ENCODE results near the gene USP37. TPM values are rescaled to one million over a fixed set of nuclear protein-coding genes. Genes with fewer than 3 reads are reported as not detected.

USP37 gene
- total and polyA plus RNA-seq, 2 of the 13 experiments (the other 11 are each of a cell fraction or from before 2014, with no cell fraction given): 6.5 to 30.6 TPM

DNA sequence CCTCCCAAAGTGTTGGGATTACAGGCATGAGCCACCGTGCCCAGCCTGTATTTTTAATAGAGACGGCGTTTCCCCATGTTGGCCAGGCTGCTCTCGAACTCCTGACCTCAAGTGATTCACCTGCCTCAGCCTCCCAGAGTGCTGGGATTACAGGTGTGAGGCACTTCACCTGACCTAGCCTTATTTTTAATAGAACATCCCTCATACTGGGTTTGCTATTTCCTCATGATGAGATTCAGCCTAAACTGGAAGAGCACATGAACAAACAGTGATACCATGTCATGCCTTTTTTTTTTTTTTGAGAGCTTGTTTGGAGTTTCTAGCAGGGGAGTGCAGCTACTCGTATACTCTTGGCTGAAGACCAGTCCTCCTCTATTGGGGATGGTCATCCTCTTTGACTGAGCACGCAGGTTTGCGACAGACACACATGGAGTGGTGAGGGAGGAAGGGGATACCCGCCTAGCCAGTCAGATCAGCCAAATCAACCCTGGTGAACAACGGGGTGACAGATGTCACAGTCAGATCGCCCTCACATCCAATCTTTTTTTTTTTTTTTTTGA is 67.6 kb downstream of the USP37 start:
- FAIRE-seq (no peak), ATAC-seq (no peak)

GRCh38 chr2:218485986-218486667 is 82.0 kb downstream of the USP37 start:
- Histone ChIP-seq H3K4me3 (replicated peaks in 1 of 3; ENCODE audit: insufficient read depth in 1 of 3, low read depth in 2 of 3, low read length in 3 of 3) (no peak overlapping the region), H3K27ac (ENCODE audit: extremely low read length, insufficient read depth, low read length) (peak overlapping the region; percentile 77), H2AFZ (ENCODE audit: low read length) (no peak overlapping the region), H3K36me3 (replicated peaks in 1 of 2; ENCODE audit: control insufficient read depth in 1 of 2, insufficient read depth in 2 of 2, low read length in 2 of 2) (peaks cover 18 to 75% of the 10 kb centered on the region in 2 experiments), H4K20me1 (ENCODE audit: insufficient read depth, low read length) (no peaks in the 10 kb centered on the region), H3K4me2 (ENCODE audit: low read depth, low read length) (peak overlapping the region; percentile 43), H3K27me3 (ENCODE audit: control insufficient read depth in 1 of 2, insufficient read depth in 2 of 2, low read length in 2 of 2) (no peaks in the 10 kb centered on the region), H3K9me3 (ENCODE audit: low read length) (no peaks in the 10 kb centered on the region), H3K4me1 (ENCODE audit: insufficient read depth, low read length) (peaks cover 17% of the 10 kb centered on the region), H3K79me2 (ENCODE audit: insufficient read depth, low read length) (no peaks in the 10 kb centered on the region), H3K9ac (ENCODE audit: insufficient read depth, low read depth, low read length) (peak overlapping the region; percentile 53)
- in situ Hi-C loops (cut with HindIII; ENCODE audit: extremely low pct_ligation_motif_present, low pct_unique_long_range_greater_than_20kb) (no loop called here), intact Hi-C loops (cut with micrococcal nuclease; ENCODE audit: unreplicated experiment) (no loop called here)
- BruUV-seq (replicated peaks): no TSS peak
- ChIA-PET CTCF (ENCODE audit: low intra/inter-chr PET ratio, low total read pairs) (no interaction called here), POLR2A (interaction anchor here (1.0 to 1.1 kb wide), 2 partner anchors 67 to 86 kb away, joined by 3 to 6 read pairs; partner anchors contain the start of genes CTDSP1 and VIL1)
- FAIRE-seq: no peak
- peak; percentile 48 for DNase-seq (ENCODE audit: low spot score)
- peak; percentile 96 for ATAC-seq
- 65% methylated on average over 7 of the region's 7 CpGs for WGBS (ENCODE audit: low lambda C conversion rate)
- no peak for TF ChIP-seq FOXP1 (IDR thresholded peaks at IDR 0.05)
- TF ChIP-seq FOXP1 (CRISPR knock-in tag; IDR thresholded peaks at IDR 0.05): 0 out of 2 replicates have a peak, but pooled peaks have one; percentile 15
- TF ChIP-seq MLX (CRISPR knock-in tag; IDR thresholded peaks at IDR 0.05): no peak
- TF ChIP-seq SALL1 (CRISPR knock-in tag; IDR thresholded peaks at IDR 0.05): 0 out of 2 replicates have a peak, but pooled peaks have one; percentile 9
- peak; percentile 73 for TF ChIP-seq ASH2L (IDR thresholded peaks at IDR 0.05; ENCODE audit: insufficient read length, low read depth, low read length)
- TF ChIP-seq MZF1 (CRISPR knock-in tag; IDR thresholded peaks at IDR 0.05; ENCODE audit: borderline replicate concordance): no peak
- no peak for TF ChIP-seq HIC2 (CRISPR knock-in tag; IDR thresholded peaks at IDR 0.05; ENCODE audit: low read depth)
- no peak for TF ChIP-seq MTA3 (CRISPR knock-in tag; IDR thresholded peaks at IDR 0.05)
- no peak for TF ChIP-seq MTF1 (CRISPR knock-in tag; IDR thresholded peaks at IDR 0.05)
- no peak for TF ChIP-seq REL (CRISPR knock-in tag; conservative IDR thresholded peaks at IDR 0.05)
- no peak for TF ChIP-seq FOXJ3 (CRISPR knock-in tag; IDR thresholded peaks at IDR 0.05; ENCODE audit: borderline replicate concordance)
- peak; percentile 59 for TF ChIP-seq RFX1 (IDR thresholded peaks at IDR 0.05)
- no peak for TF ChIP-seq MIER2 (CRISPR knock-in tag; IDR thresholded peaks at IDR 0.05)
- no peak for TF ChIP-seq SOX5 (CRISPR knock-in tag; IDR thresholded peaks at IDR 0.05; ENCODE audit: borderline replicate concordance)

More for the DNA sequence above, 67.6 kb downstream of the USP37 start:
- Histone ChIP-seq H3K27ac (ENCODE audit: extremely low read length, insufficient read depth, low read length) (no peak overlapping the region), H3K4me1 (ENCODE audit: insufficient read depth, low read length) (peaks cover under 1% of the 10 kb centered on the region; the same call in 1 of the 2 replicates), H3K27me3 (ENCODE audit: control insufficient read depth in 1 of 2, insufficient read depth in 2 of 2, low read length in 2 of 2) (no peaks in the 10 kb centered on the region), H3K79me2 (ENCODE audit: insufficient read depth, low read length) (no peaks in the 10 kb centered on the region), H2AFZ (ENCODE audit: low read length) (no peak overlapping the region), H4K20me1 (ENCODE audit: insufficient read depth, low read length) (no peaks in the 10 kb centered on the region), H3K36me3 (replicated peaks in 1 of 2; ENCODE audit: control insufficient read depth in 1 of 2, insufficient read depth in 2 of 2, low read length in 2 of 2) (peaks cover 8 to 59% of the 10 kb centered on the region in 2 experiments; a peak in 4 of 5 replicates), H3K4me3 (replicated peaks in 1 of 3; ENCODE audit: insufficient read depth in 1 of 3, low read depth in 2 of 3, low read length in 3 of 3) (no peak overlapping the region), H3K9me3 (ENCODE audit: low read length) (no peaks in the 10 kb centered on the region), H3K4me2 (ENCODE audit: low read depth, low read length) (no peak overlapping the region), H3K9ac (ENCODE audit: insufficient read depth, low read depth, low read length) (no peak overlapping the region)
- POLR2A ChIA-PET: no interaction called here
- intact Hi-C loops (cut with micrococcal nuclease; ENCODE audit: unreplicated experiment) (no loop called here), in situ Hi-C loops (cut with HindIII; ENCODE audit: extremely low pct_ligation_motif_present, low pct_unique_long_range_greater_than_20kb) (no loop called here)
- CTCF ChIA-PET (ENCODE audit: low intra/inter-chr PET ratio, low total read pairs): no interaction called here
- DNase-seq (ENCODE audit: low spot score): no peak
- TF ChIP-seq ZFP82 (CRISPR knock-in tag; IDR thresholded peaks at IDR 0.05; ENCODE audit: borderline replicate concordance): no peak
- TF ChIP-seq ZNF782 (CRISPR knock-in tag; IDR thresholded peaks at IDR 0.05; ENCODE audit: borderline replicate concordance): no peak
- TF ChIP-seq TAF1 (CRISPR knock-in tag; IDR thresholded peaks at IDR 0.05): no peak
- TF ChIP-seq ZNF292 (CRISPR knock-in tag; IDR thresholded peaks at IDR 0.05; ENCODE audit: borderline replicate concordance, low read depth): no peak
- TF ChIP-seq ZNF20 (CRISPR knock-in tag; IDR thresholded peaks at IDR 0.05): no peak
- no peak for TF ChIP-seq ZC3H13 (CRISPR knock-in tag; IDR thresholded peaks at IDR 0.05)
- no peak for TF ChIP-seq SMYD3 (CRISPR knock-in tag; IDR thresholded peaks at IDR 0.05)
- no peak for TF ChIP-seq ZSCAN30 (CRISPR knock-in tag; IDR thresholded peaks at IDR 0.05)
- TF ChIP-seq BHLHE40 (IDR thresholded peaks at IDR 0.05; ENCODE audit: low read length): no peak
- TF ChIP-seq NR2F6 (IDR thresholded peaks at IDR 0.05): no peak
- TF ChIP-seq NR2F6 (CRISPR knock-in tag; IDR thresholded peaks at IDR 0.05): no peak
- WGBS (ENCODE audit: low lambda C conversion rate): 96% methylated on average over 10 of the region's 10 CpGs
- BruUV-seq (replicated peaks): no TSS peak

Data from HepG2 (cell line).